Activated T-cell treated with anti-CD3 and anti-CD28 coated beads, Interleukin-2, amount 50 U/mL, for 72 hours (primary cell): ENCODE measurements around the gene TMEM45A. TPM values are rescaled to one million over a fixed set of nuclear protein-coding genes. Genes with fewer than 3 reads are reported as not detected.

Experiments used
- total RNA-seq, 2 donors: library from RNA; stranded (reverse); gene quantifications; one replicate each; pipeline ENCODE4 v1.2.3, GENCODE V29; 2022

The TMEM45A gene
- total RNA-seq, 2 donors from 2014 or later: 0.26 to 1.5 TPM

Other genes starting within 250 kb of the TMEM45A start
- gene TBC1D23, start 231.6 kb upstream of the TMEM45A start, total RNA-seq: 10 to 100 TPM; 26.0 to 27.5 TPM
- gene NIT2, start 157.9 kb upstream of the TMEM45A start, total RNA-seq: 10 to 100 TPM; 37.6 to 39.9 TPM
- 10 to 100 TPM; 42.9 to 48.1 TPM for gene TOMM70, start 91.5 kb upstream of the TMEM45A start, total RNA-seq
- gene LNP1, start 91.1 kb upstream of the TMEM45A start, total RNA-seq: 1 to 10 TPM; 3.1 to 3.2 TPM
- not detected for gene ADGRG7, start 117.0 kb downstream of the TMEM45A start, total RNA-seq
- 10 to 100 TPM; 60.6 to 64.7 TPM for gene TFG, start 216.9 kb downstream of the TMEM45A start, total RNA-seq